ENCODE measurements around the gene AHNAK. TPM values are rescaled to one million over a fixed set of nuclear protein-coding genes. Genes with fewer than 3 reads are reported as not detected.
"Not testable (repeated sequence)": the region's sequence is repeated elsewhere in the genome, so short reads cannot be mapped to it uniquely, and the experiment has no call there.

AHNAK gene
- total and polyA plus RNA-seq, 2 donors, result 35.8 to 40.1 TPM

GRCh38 chr11:62556108-62556874 is 9.7 kb upstream of the AHNAK start:
- Histone ChIP-seq H3K4me1 (ENCODE audit: control insufficient read depth in 2 of 2, insufficient read depth in 2 of 2, low read length in 2 of 2) (peaks cover 48 to 67% of the 10 kb centered on the region in 2 donors), H3K36me3 (ENCODE audit: control insufficient read depth in 2 of 2, insufficient read depth in 2 of 2, low read length in 1 of 2) (peaks cover 28 to 32% of the 10 kb centered on the region in 2 donors), H3K27me3 (ENCODE audit: control insufficient read depth in 2 of 2, insufficient read depth in 1 of 2, low read length in 1 of 2) (no peaks in the 10 kb centered on the region), H3K9me3 (ENCODE audit: control insufficient read depth in 2 of 2, insufficient read depth in 1 of 2, low read length in 1 of 2) (no peaks in the 10 kb centered on the region), H3K4me3 (ENCODE audit: low read length in 2 of 2) (peak overlapping the region in 1 of 2 donors; percentile 14), H3K27ac (ENCODE audit: low read depth in 1 of 2, low read length in 1 of 2) (peak overlapping the region; percentile 88 to 97)
- 3% methylated on average over 14 of the region's 14 CpGs for WGBS
- peak in 3 of 9 donors; percentile 42 to 76 (median 58) for DNase-seq (ENCODE audit: low read depth in 6 of 9, low spot score in 9 of 9)

- DNase-seq (ENCODE audit: low read depth in 6 of 9, low spot score in 9 of 9), result peak in 1 of 9 donors; percentile 64
- Histone ChIP-seq H3K4me1 (ENCODE audit: control insufficient read depth in 2 of 2, insufficient read depth in 2 of 2, low read length in 2 of 2) (peaks cover 49 to 67% of the 10 kb centered on the region in 2 donors), H3K27me3 (ENCODE audit: control insufficient read depth in 2 of 2, insufficient read depth in 1 of 2, low read length in 1 of 2) (no peaks in the 10 kb centered on the region), H3K27ac (ENCODE audit: low read depth in 1 of 2, low read length in 1 of 2) (peak overlapping the region; percentile 88 to 97), H3K36me3 (ENCODE audit: control insufficient read depth in 2 of 2, insufficient read depth in 2 of 2, low read length in 1 of 2) (peaks cover 23 to 28% of the 10 kb centered on the region in 2 donors), H3K4me3 (ENCODE audit: low read length in 2 of 2) (no peak overlapping the region), H3K9me3 (ENCODE audit: control insufficient read depth in 2 of 2, insufficient read depth in 1 of 2, low read length in 1 of 2) (no peaks in the 10 kb centered on the region)
- WGBS, result 1% methylated on average over 4 of the region's 4 CpGs
Measured at GRCh38 chr11:62555464-62556107, 9.0 kb upstream of the AHNAK start.

- Histone ChIP-seq H3K4me1 (ENCODE audit: control insufficient read depth in 2 of 2, insufficient read depth in 2 of 2, low read length in 2 of 2) (peaks cover 49 to 67% of the 10 kb centered on the region in 2 donors), H3K27ac (ENCODE audit: low read depth in 1 of 2, low read length in 1 of 2) (peak overlapping the region; percentile 35 to 66), H3K4me3 (ENCODE audit: low read length in 2 of 2) (no peak overlapping the region), H3K36me3 (ENCODE audit: control insufficient read depth in 2 of 2, insufficient read depth in 2 of 2, low read length in 1 of 2) (peaks cover 15 to 18% of the 10 kb centered on the region in 2 donors), H3K9me3 (ENCODE audit: control insufficient read depth in 2 of 2, insufficient read depth in 1 of 2, low read length in 1 of 2) (no peaks in the 10 kb centered on the region), H3K27me3 (ENCODE audit: control insufficient read depth in 2 of 2, insufficient read depth in 1 of 2, low read length in 1 of 2) (no peaks in the 10 kb centered on the region)
- no peak for DNase-seq (ENCODE audit: low read depth in 6 of 9, low spot score in 9 of 9)
- 91% methylated on average over 7 of the region's 7 CpGs for WGBS
Measured at GRCh38 chr11:62554387-62555167, 8.0 kb upstream of the AHNAK start.

DNA sequence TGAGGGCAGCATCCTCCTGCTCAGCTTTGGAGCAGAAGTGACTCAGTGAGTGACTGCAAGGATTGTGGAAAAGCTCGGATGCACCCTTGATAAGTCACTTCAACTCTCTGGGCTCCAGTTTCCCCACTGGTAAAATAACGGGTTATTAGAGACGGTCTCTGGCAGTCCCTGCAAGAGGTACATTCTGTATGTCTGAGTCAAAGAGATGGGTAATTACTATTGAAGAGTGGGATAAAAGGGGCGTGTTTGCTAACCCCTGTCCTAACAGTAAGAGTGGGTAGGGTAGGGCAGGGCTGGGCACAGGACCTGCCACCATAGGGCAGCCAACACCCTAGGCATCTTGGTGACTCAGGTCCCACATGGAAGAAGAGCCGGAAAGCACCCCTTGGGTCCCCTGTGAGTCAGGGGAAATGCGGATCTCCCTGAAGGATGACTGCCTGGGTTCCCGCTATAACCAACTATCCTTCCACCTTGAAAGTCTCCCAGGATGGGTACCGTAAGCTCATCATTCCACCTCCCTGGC is 7.3 kb upstream of the AHNAK start:
- Histone ChIP-seq H3K27me3 (ENCODE audit: control insufficient read depth in 2 of 2, insufficient read depth in 1 of 2, low read length in 1 of 2) (peaks cover 0 to 3% of the 10 kb centered on the region in 2 donors), H3K4me3 (ENCODE audit: low read length in 2 of 2) (no peak overlapping the region), H3K27ac (ENCODE audit: low read depth in 1 of 2, low read length in 1 of 2) (peak overlapping the region; percentile 0 to 77), H3K4me1 (ENCODE audit: control insufficient read depth in 2 of 2, insufficient read depth in 2 of 2, low read length in 2 of 2) (peaks cover 49 to 68% of the 10 kb centered on the region in 2 donors), H3K36me3 (ENCODE audit: control insufficient read depth in 2 of 2, insufficient read depth in 2 of 2, low read length in 1 of 2) (peaks cover 8 to 11% of the 10 kb centered on the region in 2 donors), H3K9me3 (ENCODE audit: control insufficient read depth in 2 of 2, insufficient read depth in 1 of 2, low read length in 1 of 2) (no peaks in the 10 kb centered on the region)
- 97% methylated on average over 8 of the region's 8 CpGs for WGBS
- no peak for DNase-seq (ENCODE audit: low read depth in 6 of 9, low spot score in 9 of 9)

- Histone ChIP-seq H3K27ac (ENCODE audit: low read depth in 1 of 2, low read length in 1 of 2) (peak overlapping the region; percentile 77 to 83), H3K9me3 (ENCODE audit: control insufficient read depth in 2 of 2, insufficient read depth in 1 of 2, low read length in 1 of 2) (no peaks in the 10 kb centered on the region), H3K27me3 (ENCODE audit: control insufficient read depth in 2 of 2, insufficient read depth in 1 of 2, low read length in 1 of 2) (peaks cover 5 to 10% of the 10 kb centered on the region in 2 donors), H3K4me3 (ENCODE audit: low read length in 2 of 2) (no peak overlapping the region), H3K4me1 (ENCODE audit: control insufficient read depth in 2 of 2, insufficient read depth in 2 of 2, low read length in 2 of 2) (peaks cover 49 to 70% of the 10 kb centered on the region in 2 donors), H3K36me3 (ENCODE audit: control insufficient read depth in 2 of 2, insufficient read depth in 2 of 2, low read length in 1 of 2) (peaks cover 3 to 5% of the 10 kb centered on the region in 2 donors)
- 37% methylated on average over 15 of the region's 15 CpGs for WGBS
- DNase-seq (ENCODE audit: low read depth in 6 of 9, low spot score in 9 of 9), result peak in 3 of 9 donors; percentile 54 to 80 (median 55)
Measured at GRCh38 chr11:62553080-62553838, 6.7 kb upstream of the AHNAK start.

GRCh38 chr11:62552485-62553079 is 6.0 kb upstream of the AHNAK start:
- 73% methylated on average over 4 of the region's 4 CpGs for WGBS

DNA sequence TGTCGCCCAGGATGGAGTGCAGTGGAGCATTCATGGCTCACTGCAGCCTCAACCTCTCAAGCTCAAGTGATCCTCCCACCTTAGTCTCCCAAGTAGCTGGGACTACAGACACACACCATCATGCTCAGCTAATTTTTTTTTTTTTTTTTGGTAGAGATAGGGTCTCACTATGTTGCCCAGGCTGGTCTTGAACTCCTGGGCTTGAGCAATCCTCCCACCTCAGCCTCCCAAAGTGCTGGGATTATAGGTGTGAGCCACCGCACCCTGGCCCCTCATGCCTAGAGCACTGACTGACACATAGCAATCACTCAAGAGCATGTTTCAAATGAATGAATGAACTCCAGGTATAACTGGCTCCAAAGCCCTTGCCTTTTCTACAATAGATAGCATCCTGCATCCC is 3.9 kb upstream of the AHNAK start:
- Histone ChIP-seq H3K27me3 (ENCODE audit: control insufficient read depth in 2 of 2, insufficient read depth in 1 of 2, low read length in 1 of 2) (peaks cover 31 to 37% of the 10 kb centered on the region in 2 donors), H3K4me1 (ENCODE audit: control insufficient read depth in 2 of 2, insufficient read depth in 2 of 2, low read length in 2 of 2) (peaks cover 32 to 63% of the 10 kb centered on the region in 2 donors)
- H3K27ac ChIP-seq (ENCODE audit: low read depth in 1 of 2, low read length in 1 of 2); H3K9me3 ChIP-seq (ENCODE audit: control insufficient read depth in 2 of 2, insufficient read depth in 1 of 2, low read length in 1 of 2); H3K36me3 ChIP-seq (ENCODE audit: control insufficient read depth in 2 of 2, insufficient read depth in 2 of 2, low read length in 1 of 2); DNase-seq (ENCODE audit: low read depth in 6 of 9, low spot score in 9 of 9); H3K4me3 ChIP-seq (ENCODE audit: low read length in 2 of 2): not testable (repeated sequence)
- WGBS, result 93% methylated on average over 2 of the region's 2 CpGs

More at GRCh38 chr11:62552485-62553079, 6.0 kb upstream of the AHNAK start:
- H3K27ac ChIP-seq (ENCODE audit: low read depth in 1 of 2, low read length in 1 of 2), result peak overlapping the region; percentile 77 to 83
- no peak overlapping the region for H3K4me3 ChIP-seq (ENCODE audit: low read length in 2 of 2)
- H3K36me3 ChIP-seq (ENCODE audit: control insufficient read depth in 2 of 2, insufficient read depth in 2 of 2, low read length in 1 of 2), result peaks cover 0 to 3% of the 10 kb centered on the region in 2 donors
- no peaks in the 10 kb centered on the region for H3K9me3 ChIP-seq (ENCODE audit: control insufficient read depth in 2 of 2, insufficient read depth in 1 of 2, low read length in 1 of 2)
- peaks cover 10 to 16% of the 10 kb centered on the region in 2 donors for H3K27me3 ChIP-seq (ENCODE audit: control insufficient read depth in 2 of 2, insufficient read depth in 1 of 2, low read length in 1 of 2)
- H3K4me1 ChIP-seq (ENCODE audit: control insufficient read depth in 2 of 2, insufficient read depth in 2 of 2, low read length in 2 of 2), result peaks cover 49 to 68% of the 10 kb centered on the region in 2 donors
- DNase-seq (ENCODE audit: low read depth in 6 of 9, low spot score in 9 of 9), result no peak
